GM12878 (cell line): Measurements from ENCODE around the gene TNFSF8. TPM values are rescaled to one million over a fixed set of nuclear protein-coding genes. Genes with fewer than 3 reads are reported as not detected.

Experiments used
- ATAC-seq: fragments of 200-7000 bp; cut with Tn5 transposase; 3 replicates; pipeline ENCODE4 v1.9.1; 2020; ENCODE audit warnings: mild to moderate bottlenecking, moderate library complexity
- BruUV-seq: library from RNA; stranded (reverse); fragments of 400-500 nt; replicated peaks from 2 replicates; lab custom pipeline; 2021; lab: Mats Ljungman, UMichigan
- CTCF ChIA-PET: fragments of 300-600 bp; sonication (Branson Sonifier 250); formaldehyde crosslinking; extraction: SDS; loops from one replicate; lab custom pipeline; 2021; ENCODE audit warnings: inconsistent platforms; lab: Yijun Ruan, JAX
- POLR2A ChIA-PET: fragments of 350-600 bp; formaldehyde crosslinking; extraction: SDS; loops from one replicate; lab custom pipeline; 2021; ENCODE audit warnings: inconsistent platforms; lab: Charles Lee
- RAD21 ChIA-PET: fragments of 300-600 bp; sonication (Branson Sonifier 250); formaldehyde crosslinking; loops from one replicate; lab custom pipeline; 2023; ENCODE audit warnings: antibody characterized with exemption; ENCODE audit not compliant: unreplicated experiment; lab: Charles Lee
- SMC1A ChIA-PET: fragments of 300-600 bp; sonication (Branson Sonifier 250); formaldehyde crosslinking; loops from one replicate; lab custom pipeline; 2023; ENCODE audit not compliant: unreplicated experiment, uncharacterized antibody; lab: Charles Lee
- DNase-seq: peaks from one replicate; pipeline ENCODE4 v3.0.0-alpha.2; 2011; ENCODE audit warnings: low read depth, low spot score
- FAIRE-seq: peaks from 3 replicates; lab custom pipeline; 2011; peaks lifted over from hg19 to GRCh38; lab: Jason Lieb, UNC
- H2AFZ ChIP-seq: 2 replicates; pipeline ENCODE4 v1.6.0; 2011; ENCODE audit warnings: low read depth, low read length, control low read depth; ENCODE audit not compliant: control insufficient read depth
- H3K27ac ChIP-seq: 2 replicates; pipeline ENCODE4 v1.5.1; 2011; ENCODE audit warnings: control low read depth; ENCODE audit not compliant: control insufficient read depth, insufficient read depth
- H3K27me3 ChIP-seq, 2 experiments: replicated peaks in 1 of 2; 2 replicates each; pipeline versions ENCODE4 v1.6.0 to v1.6.1; 2011; ENCODE audit warnings: low read length in 1 of 2; ENCODE audit not compliant: control insufficient read depth in 2 of 2, insufficient read depth in 2 of 2
- H3K36me3 ChIP-seq, 2 experiments: 2 replicates each; pipeline ENCODE4 v1.5.1; 2011; ENCODE audit warnings: low read length in 1 of 2; ENCODE audit not compliant: control insufficient read depth in 2 of 2, insufficient read depth in 2 of 2
- H3K4me1 ChIP-seq: 2 replicates; pipeline ENCODE4 v1.6.1; 2011; ENCODE audit warnings: mild to moderate bottlenecking, low read length, moderate library complexity, mixed read lengths; ENCODE audit not compliant: control insufficient read depth, insufficient read depth
- H3K4me2 ChIP-seq: 2 replicates; pipeline ENCODE4 v1.6.0; 2011; ENCODE audit warnings: control low read depth; ENCODE audit not compliant: control insufficient read depth, insufficient read depth
- H3K4me3 ChIP-seq: fragments of 200-600 bp; sonication (generic); 2 replicates; pipeline ENCODE4 v1.5.1; 2016
- H3K79me2 ChIP-seq: 2 replicates; pipeline ENCODE4 v1.6.0; 2011; ENCODE audit warnings: low read length; ENCODE audit not compliant: control insufficient read depth, insufficient read depth
- H3K9ac ChIP-seq: 2 replicates; pipeline ENCODE4 v1.8.0; 2011; ENCODE audit warnings: low read length, control low read depth, mixed read lengths; ENCODE audit not compliant: control insufficient read depth, insufficient read depth
- H3K9me3 ChIP-seq: replicated peaks from 3 replicates; pipeline ENCODE4 v1.5.1; 2011; ENCODE audit warnings: mild to moderate bottlenecking, low read length; ENCODE audit not compliant: control insufficient read depth, insufficient read depth
- H4K20me1 ChIP-seq: 2 replicates; pipeline ENCODE4 v1.6.0; 2011; ENCODE audit not compliant: control insufficient read depth, insufficient read depth
- BCL11A ChIP-seq: IDR thresholded peaks from 2 replicates; pipeline ENCODE4 v1.6.1; 2011; ENCODE audit warnings: low read depth, low read length
- BCL3 ChIP-seq: IDR thresholded peaks from 2 replicates; pipeline ENCODE4 v1.6.1; 2011; ENCODE audit warnings: borderline replicate concordance, low read depth, mild to moderate bottlenecking, moderate library complexity, low read length; ENCODE audit not compliant: insufficient read depth, poor library complexity, severe bottlenecking
- CHD4 ChIP-seq: fragments of 200-600 bp; sonication (generic); IDR thresholded peaks from 2 replicates; pipeline ENCODE4 v1.6.1; 2016; ENCODE audit warnings: mild to moderate bottlenecking
- E2F4 ChIP-seq: IDR thresholded peaks from 2 replicates; pipeline ENCODE4 v1.6.1; 2012; ENCODE audit warnings: low read depth, low read length, improper control_type of control experiment
- EP300 ChIP-seq, 2 experiments: fragments of 150-350 bp in 1 of 2; IDR thresholded peaks; 2 replicates each; pipeline ENCODE4 v1.6.1; 2011 to 2012; ENCODE audit warnings: low read depth in 2 of 2, low read length in 2 of 2, borderline replicate concordance in 1 of 2, improper control_type of control experiment in 1 of 2, inconsistent platforms in 1 of 2; ENCODE audit not compliant: control insufficient read depth in 1 of 2
- ETV6 ChIP-seq, 2 experiments: fragments of 450-650 bp in 1 of 2; IDR thresholded peaks in 1 of 2; conservative IDR thresholded peaks in 1 of 2; 2 replicates each; pipeline ENCODE4 v1.6.1; 2014; ENCODE audit warnings: antibody characterized with exemption in 1 of 2, borderline replicate concordance in 1 of 2, low read depth in 1 of 2, mild to moderate bottlenecking in 1 of 2, moderate library complexity in 1 of 2
- FOXM1 ChIP-seq: IDR thresholded peaks from 2 replicates; pipeline ENCODE4 v1.6.1; 2012; ENCODE audit warnings: low read depth, mild to moderate bottlenecking, inconsistent platforms, low read length, moderate library complexity
- GABPA ChIP-seq: IDR thresholded peaks from 2 replicates; pipeline ENCODE4 v1.6.1; 2014; ENCODE audit warnings: antibody characterized with exemption, low read depth, mild to moderate bottlenecking, inconsistent platforms
- HDAC2 ChIP-seq: fragments of 200-600 bp; sonication (generic); IDR thresholded peaks from 2 replicates; pipeline ENCODE4 v1.6.1; 2017
- RBBP5 ChIP-seq: fragments of 200-600 bp; sonication (generic); conservative IDR thresholded peaks from 2 replicates; pipeline ENCODE4 v1.6.1; 2016
- RUNX3 ChIP-seq: IDR thresholded peaks from 2 replicates; pipeline ENCODE4 v1.6.1; 2012; ENCODE audit warnings: low read length, inconsistent platforms
- SIX5 ChIP-seq: IDR thresholded peaks from 2 replicates; pipeline ENCODE4 v1.6.1; 2011; ENCODE audit warnings: mild to moderate bottlenecking, low read depth, low read length, moderate library complexity; ENCODE audit not compliant: severe bottlenecking
- TCF12 ChIP-seq: IDR thresholded peaks from 2 replicates; pipeline ENCODE4 v1.6.1; 2011; ENCODE audit warnings: low read depth, mild to moderate bottlenecking, low read length
- YBX1 ChIP-seq: fragments of 450-650 bp; IDR thresholded peaks from 2 replicates; pipeline ENCODE4 v1.6.1; 2016; ENCODE audit warnings: antibody characterized with exemption
- ZBTB4 ChIP-seq: fragments of 450-650 bp; formaldehyde crosslinking; IDR thresholded peaks from 2 replicates; pipeline ENCODE4 v1.4.0; 2022; ENCODE audit warnings: mild to moderate bottlenecking, moderate library complexity
- WGBS: methylation state at CpG from one replicate; pipeline ENCODE4 v1.1.6; 2016; ENCODE audit warnings: low lambda C conversion rate; ENCODE audit not compliant: insufficient replicate concordance, insufficient coverage; ENCODE audit errors: missing lambda C conversion rate; 5-methylcytosine and 5-hydroxymethylcytosine counted together
- in situ Hi-C: fragments of 300-500 bp; cut with MboI; formaldehyde crosslinking; loops from 9 replicates; pipeline ENCODE4 v1.14.3; 2018; ENCODE audit warnings: mixed read lengths
- intact Hi-C: fragments of 100-400 bp; cut with micrococcal nuclease; formaldehyde crosslinking; loops from one replicate; pipeline ENCODE4 v1.14.2; 2022; ENCODE audit not compliant: unreplicated experiment
- polyA plus RNA-seq, 11 experiments: library from polyadenylated mRNA; depleted of rRNA in 4 of 11; unstranded in 6 of 11; stranded (reverse) in 5 of 11; fragments of >200 nt; fragmentation: Nextera tagmentation in 4 of 11; fragmentation: Illumina TruSeq in 1 of 11; extraction: Ambion mirVana in 4 of 11; extraction: Trizol in 1 of 11; gene quantifications; 1 replicate in 1 of 11; 2 replicates in 10 of 11; pipeline versions ENCODE4 v1.2.1 to v1.2.3, GENCODE V29; 2011 to 2016; ENCODE audit warnings: inconsistent platforms in 2 of 11, missing spikeins in 2 of 11, low read depth in 1 of 11
- total RNA-seq, 4 experiments: library from RNA; depleted of rRNA in 3 of 4; stranded (reverse); fragments of >200 nt in 3 of 4; fragmentation: Illumina TruSeq in 1 of 4; extraction: Trizol in 1 of 4; gene quantifications; 2 replicates each; pipeline versions ENCODE4 v1.2.1 to v1.2.3, GENCODE V29; 2013 to 2021

The TNFSF8 gene
- total and polyA plus RNA-seq, 10 of the 15 experiments (the other 5 are each of a cell fraction or from before 2014, with no cell fraction given): 0.10 to 0.29 (median 0.15) TPM; not detected in 7

GRCh38 chr9:114908104-114908622, 22.2 kb downstream of the TNFSF8 start:
- 24% methylated on average over 3 of the region's 3 CpGs for WGBS
- no peaks in the 10 kb centered on the region for H3K27me3 ChIP-seq
- no peaks in the 10 kb centered on the region for H3K9me3 ChIP-seq
- CTCF ChIA-PET: interaction anchor here (0.7 to 7.6 kb wide), 6 partner anchors 11 to 320 kb away, joined by 3 to 52 read pairs (median 19); partner anchors contain the start of genes ATP6V1G1 and TEX48
- no peak overlapping the region for H3K4me2 ChIP-seq
- SMC1A ChIA-PET: interaction anchor here (1.0 to 5.3 kb wide), 8 partner anchors 8 to 238 kb away, joined by 3 to 33 read pairs (median 4); no protein-coding TSS in a partner anchor
- H3K4me3 ChIP-seq: no peak overlapping the region
- DNase-seq (no peak), ATAC-seq (peak; percentile 50), FAIRE-seq (no peak)
- intact Hi-C loops (no loop called here), in situ Hi-C loops (no loop called here)
- H3K9ac ChIP-seq: no peak overlapping the region
- no peaks in the 10 kb centered on the region for H3K36me3 ChIP-seq
- POLR2A ChIA-PET: no interaction called here
- no TSS peak for BruUV-seq
- H3K27ac ChIP-seq: no peak overlapping the region
- no peaks in the 10 kb centered on the region; the same call in 1 of the 2 replicates for H4K20me1 ChIP-seq
- peaks cover 13% of the 10 kb centered on the region for H3K4me1 ChIP-seq
- H3K79me2 ChIP-seq: no peaks in the 10 kb centered on the region
- no peak overlapping the region for H2AFZ ChIP-seq
- RAD21 ChIA-PET: interaction anchor here (1.2 to 1.5 kb wide), 2 partner anchors 99 to 104 kb away, joined by 3 read pairs; no protein-coding TSS in a partner anchor
- TF ChIP-seq BCL11A (no peak), HDAC2 (no peak), GABPA (peak; percentile 9; the same call in 1 of the 2 replicates), ETV6 (conservative IDR thresholded peaks at IDR 0.05 in 1 of 2, IDR thresholded peaks at IDR 0.05 in 1 of 2; ENCODE audit: borderline replicate concordance in 1 of 2, low read depth in 1 of 2) (no peak), CHD4 (no peak), RBBP5 (no peak), TCF12 (0 out of 2 replicates have a peak, but pooled peaks have one; percentile 42), FOXM1 (0 out of 2 replicates have a peak, but pooled peaks have one; percentile 41), BCL3 (no peak), E2F4 (no peak), RUNX3 (peak; percentile 37; the same call in 1 of the 2 replicates), SIX5 (no peak), EP300 (IDR thresholded peaks at IDR 0.05; ENCODE audit: borderline replicate concordance in 1 of 2, control insufficient read depth in 1 of 2, low read depth in 2 of 2, low read length in 2 of 2) (no peak), YBX1 (no peak), ZBTB4 (CRISPR knock-in tag) (no peak)
